Heart left ventricle (tissue), 16 donors: ENCODE data around the gene SOX10. TPM values are rescaled to one million over a fixed set of nuclear protein-coding genes. Genes with fewer than 3 reads are reported as not detected.
"Not testable (repeated sequence)": the region's sequence is repeated elsewhere in the genome, so short reads cannot be mapped to it uniquely, and the experiment has no call there.

Experiments
- ATAC-seq, 4 donors: fragments of 200-7000 bp; cut with Tn5 transposase; one replicate each; pipeline ENCODE4 v1.9.1; 2020 to 2022; ENCODE audit warnings: moderate library complexity in 4 of 4, mild to moderate bottlenecking in 3 of 4, moderate number of reproducible peaks in 1 of 4
- DNase-seq, 5 donors: peaks; one replicate each; pipeline ENCODE4 v3.0.0-alpha.2; 2020
- H3K27ac ChIP-seq, 12 donors: fragments of 200-600 bp; sonication (generic) in 4 of 12; one replicate each; pipeline versions ENCODE4 v1.5.0 to v1.8.0; 2016 to 2022; ENCODE audit warnings: mild to moderate bottlenecking in 2 of 12
- H3K27me3 ChIP-seq, 9 donors: fragments of 200-600 bp; sonication (generic) in 2 of 9; one replicate each; pipeline versions ENCODE4 v1.5.1 to v1.8.0; 2016 to 2022; ENCODE audit warnings: mild to moderate bottlenecking in 3 of 9
- H3K36me3 ChIP-seq, 9 donors: fragments of 200-600 bp; sonication (generic) in 2 of 9; one replicate each; pipeline versions ENCODE4 v1.5.0 to v1.8.0; 2018 to 2022; ENCODE audit warnings: mild to moderate bottlenecking in 2 of 9
- H3K4me1 ChIP-seq, 12 donors: fragments of 200-600 bp; sonication (generic) in 4 of 12; one replicate each; pipeline versions ENCODE4 v1.5.0 to v1.8.0; 2016 to 2022; ENCODE audit warnings: mild to moderate bottlenecking in 3 of 12
- H3K4me3 ChIP-seq, 12 donors: fragments of 200-600 bp; sonication (generic) in 4 of 12; one replicate each; pipeline versions ENCODE4 v1.5.0 to v1.8.0; 2017 to 2022; ENCODE audit warnings: mild to moderate bottlenecking in 9 of 12, moderate library complexity in 4 of 12
- H3K9me3 ChIP-seq, 12 donors: fragments of 200-600 bp; sonication (generic) in 4 of 12; one replicate each; pipeline versions ENCODE4 v1.5.0 to v1.8.0; 2016 to 2022; ENCODE audit warnings: mild to moderate bottlenecking in 1 of 12
- CTCF ChIP-seq, 12 donors: fragments of 200-600 bp; sonication (generic) in 4 of 12; IDR thresholded peaks; one replicate each; pipeline versions ENCODE4 v1.5.0 to v1.8.0; 2018 to 2022; ENCODE audit warnings: antibody characterized with exemption in 12 of 12, mild to moderate bottlenecking in 5 of 12
- POLR2A ChIP-seq, 2 donors: fragments of 450-650 bp; IDR thresholded peaks; one replicate each; pipeline ENCODE4 v1.6.1; 2017; ENCODE audit warnings: antibody characterized with exemption in 2 of 2, mild to moderate bottlenecking in 2 of 2, moderate library complexity in 2 of 2
- WGBS, 4 donors: extraction: QIAGEN DNeasy Blood & Tissue Kit in 2 of 4; methylation state at CpG; one replicate each; pipeline versions ENCODE4 v1.1.5 to v1.1.7; 2013 to 2018; 5-methylcytosine and 5-hydroxymethylcytosine counted together
- intact Hi-C, 10 donors: fragments of 100-400 bp; cut with DNase I; formaldehyde crosslinking; loops; one replicate each; pipeline versions ENCODE4 v1.11.1 to v1.14.2; 2022
- polyA plus RNA-seq, 2 donors: library from polyadenylated mRNA; stranded (reverse); fragments of 200-250 nt; gene quantifications; one replicate each; pipeline ENCODE4 v1.2.3, GENCODE V29; 2013
- total RNA-seq, 9 donors: library from RNA; depleted of rRNA in 2 of 9; stranded (reverse); fragments of >200 nt in 2 of 9; fragmentation: NEBNext Ultra II Directional in 3 of 9; extraction: Animal tissue kit (Norgen Biotek cat#: 25700) in 3 of 9; gene quantifications; one replicate each; pipeline versions ENCODE4 v1.1.0 to v1.2.4, GENCODE V29; 2016 to 2023
- donor health status: ischemic (EF 13 %, LVEDD 7.1; RV severe dilation, severe dysfunction).
- donor health status: healthy with polysubstance abuse.
- donor health status: DM: no; HTN: yes; CAD: no.
- donor health status: DM: no; HTN: no; CAD: no.
- donor health status: ischemic (EF 25% LVEDD 6.9; RV normal size, moderate dysfunction).
- donor health status: ischemic (EF 25% LVEDD 5.7; RV mildly dilated, moderate dysfunction).
- donor health status: healthy.
- donor health status: DM: yes; HTN: yes; CAD: no.
- donor health status: ischemic (EF 35%, LVEDD 5.7; RV mildly dilated, moderate dysfunction).
- donor health status: nonischemic (EF 11% LVEDD 7.7; RV severe dilation, severe dysfunction).
- donor health status: DM: yes; HTN: yes; CAD: no.
- donor health status: PGD.
- donor health status: ischemic (EF 29% LVEDD 5.4; RV normal size, mild dysfunction).
- donor health status: nonischemic (EF 23%, LVEDD 6.1; RV moderate dilation, normal function).

SOX10 gene
- total and polyA plus RNA-seq, 11 donors = 0.43 to 7.6 (median 1.1) TPM

GRCh38 chr22:37953437-37954179 is 30.7 kb downstream of the SOX10 start, which contains the start of the genes C22orf23 and POLR2F:
C22orf23 (minus strand) TSS chr22:37953601; CDS start chr22:37953149, 452 bp downstream.
POLR2F (plus strand) TSS chr22:37953699; CDS start chr22:37953788, 89 bp downstream.
- Histone ChIP-seq H3K27me3 (peaks cover 0 to 6% (median 0%) of the 10 kb centered on the region in 9 donors), H3K27ac (peak within 1 kb of the TSS in 11 of 12 donors; percentile 19 to 85 (median 80)), H3K4me3 (peak within 1 kb of the TSS; percentile 74 to 99 (median 94)), H3K9me3 (no peaks in the 10 kb centered on the region), H3K4me1 (peaks cover 4 to 25% (median 15%) of the 10 kb centered on the region in 12 donors), H3K36me3 (peaks cover 0 to 27% (median 21%) of the 10 kb centered on the region in 9 donors)
- DNase-seq (peak; percentile 94 to 99 (median 97)), ATAC-seq (peak; percentile 97 to 99 (median 98))
- WGBS, 4 donors = 0 to 1% (median 1%) methylated on average over 22 to 52 of the region's 52 CpGs
- TF ChIP-seq POLR2A (IDR thresholded peaks at IDR 0.05) (peak in 1 of 2 donors; percentile 85), CTCF (IDR thresholded peaks at IDR 0.05) (no peak)
- intact Hi-C loops = no loop called here

- ATAC-seq (peak; percentile 49 to 70 (median 62)), DNase-seq (peak in 1 of 5 donors; percentile 38)
- no peaks in the 10 kb centered on the region for H3K9me3 ChIP-seq
- intact Hi-C loops = no loop called here
- H3K27me3 ChIP-seq = peaks cover 0 to 6% (median 0%) of the 10 kb centered on the region in 9 donors
- peak overlapping the region; percentile 74 to 99 (median 94) for H3K4me3 ChIP-seq
- peaks cover 4 to 25% (median 15%) of the 10 kb centered on the region in 12 donors for H3K4me1 ChIP-seq
- TF ChIP-seq POLR2A (IDR thresholded peaks at IDR 0.05) = no peak
- TF ChIP-seq CTCF (IDR thresholded peaks at IDR 0.05) = no peak
- H3K36me3 ChIP-seq = peaks cover 0 to 21% (median 16%) of the 10 kb centered on the region in 9 donors
- 0 to 1% (median 0%) methylated on average over 9 to 13 of the region's 13 CpGs for WGBS, 4 donors
- peak overlapping the region in 6 of 12 donors; percentile 7 to 85 (median 81) for H3K27ac ChIP-seq
Observed at GRCh38 chr22:37953062-37953436, 31.3 kb downstream of the SOX10 start.

GRCh38 chr22:37952629-37953028 is 31.7 kb downstream of the SOX10 start:
- intact Hi-C loops, DNase-seq, H3K27me3 ChIP-seq, H3K9me3 ChIP-seq: not testable (repeated sequence)
- peak overlapping the region; percentile 74 to 99 (median 94) for H3K4me3 ChIP-seq
- H3K4me1 ChIP-seq = peaks cover 4 to 25% (median 15%) of the 10 kb centered on the region in 12 donors
- peak in 1 of 4 donors; percentile 17 for ATAC-seq
- peak overlapping the region in 1 of 12 donors; percentile 82 for H3K27ac ChIP-seq
- WGBS, 4 donors = 9 to 16% (median 12%) methylated on average over 18 to 20 of the region's 20 CpGs
- peaks cover 0 to 17% (median 12%) of the 10 kb centered on the region in 9 donors for H3K36me3 ChIP-seq

- H3K27ac ChIP-seq = no peak overlapping the region
- TF ChIP-seq POLR2A (IDR thresholded peaks at IDR 0.05) = no peak
- no peak for TF ChIP-seq CTCF (IDR thresholded peaks at IDR 0.05)
- peaks cover 0 to 4% (median 0%) of the 10 kb centered on the region in 9 donors for H3K36me3 ChIP-seq
- WGBS, 4 donors = 61 to 65% (median 62%) methylated on average over 8 of the region's 8 CpGs
- ATAC-seq = no peak
- intact Hi-C loops = no loop called here
- H3K9me3 ChIP-seq = no peaks in the 10 kb centered on the region
- no peak overlapping the region for H3K4me3 ChIP-seq
- peaks cover 0 to 6% (median 0%) of the 10 kb centered on the region in 9 donors for H3K27me3 ChIP-seq
- peaks cover 4 to 25% (median 15%) of the 10 kb centered on the region in 12 donors for H3K4me1 ChIP-seq
- no peak for DNase-seq
Observed at GRCh38 chr22:37951305-37951704, 33.0 kb downstream of the SOX10 start.

- H3K27me3 ChIP-seq, intact Hi-C loops, H3K9me3 ChIP-seq, DNase-seq, ATAC-seq, H3K4me3 ChIP-seq, H3K27ac ChIP-seq, H3K4me1 ChIP-seq: not testable (repeated sequence)
- peaks cover 0 to 15% (median 3%) of the 10 kb centered on the region in 9 donors for H3K36me3 ChIP-seq
- 94 to 97% (median 95%) methylated on average over 14 of the region's 14 CpGs for WGBS, 4 donors
Observed at GRCh38 chr22:37947142-37947795, 37.1 kb downstream of the SOX10 start.

- WGBS, 4 donors = 85 to 94% (median 90%) methylated on average over 11 of the region's 11 CpGs
- H3K4me3 ChIP-seq, DNase-seq, H3K9me3 ChIP-seq, intact Hi-C loops, H3K27ac ChIP-seq, H3K27me3 ChIP-seq, ATAC-seq, H3K4me1 ChIP-seq: not testable (repeated sequence)
- peaks cover 0 to 42% (median 30%) of the 10 kb centered on the region in 9 donors for H3K36me3 ChIP-seq
Observed at GRCh38 chr22:37944423-37944822, 39.9 kb downstream of the SOX10 start.
